ENCODE data around the gene SIK2. TPM values are rescaled to one million over a fixed set of nuclear protein-coding genes. Genes with fewer than 3 reads are reported as not detected.

Gene SIK2
- total and polyA plus RNA-seq, 9 of the 15 experiments (the other 6 are each of a cell fraction or from before 2014, with no cell fraction given), result 0.74 to 11.6 (median 3.8) TPM

GRCh38 chr11:111605681-111606080 is 3.4 kb downstream of the SIK2 start:
- Histone ChIP-seq H2AFZ (ENCODE audit: low read depth, low read length) (no peak overlapping the region), H4K20me1 (replicated peaks; ENCODE audit: control insufficient read depth, insufficient read depth, low read length) (0 out of 2 replicates have a peak, but pooled peaks cover 4% of the 10 kb centered on the region), H3K9ac (ENCODE audit: insufficient read depth in 1 of 2, low read depth in 2 of 2, low read length in 2 of 2) (no peak overlapping the region), H3K4me3 (no peak overlapping the region), H3K27me3 (ENCODE audit: control insufficient read depth in 2 of 2, insufficient read depth in 2 of 2, low read length in 2 of 2) (no peaks in the 10 kb centered on the region), H3K4me2 (ENCODE audit: insufficient read depth, low read length) (no peak overlapping the region), H3K27ac (ENCODE audit: extremely low read depth, low read depth, low read length) (no peak overlapping the region), H3K9me3 (replicated peaks; ENCODE audit: control insufficient read depth, insufficient read depth, low read depth, low read length) (no peaks in the 10 kb centered on the region), H3K79me2 (ENCODE audit: control insufficient read depth, insufficient read depth, low read length) (peaks cover 52% of the 10 kb centered on the region), H3K4me1 (replicated peaks in 1 of 2; ENCODE audit: control insufficient read depth in 2 of 2, insufficient read depth in 2 of 2, low read length in 2 of 2) (peaks cover 12 to 17% of the 10 kb centered on the region in 2 experiments; a peak in 4 of 5 replicates), H3K9me1 (ENCODE audit: control insufficient read depth, insufficient read depth, low read length) (no peaks in the 10 kb centered on the region), H3K36me3 (ENCODE audit: control insufficient read depth, insufficient read depth, low read length) (no peaks in the 10 kb centered on the region)
- ChIA-PET CTCF (ENCODE audit: low intra/inter-chr PET ratio) (interaction anchor here (0.6 to 1.3 kb wide), 2 partner anchors 8 to 161 kb away, joined by 3 to 4 read pairs; partner anchors contain the start of gene PPP2R1B), POLR2A (no interaction called here)
- in situ Hi-C loops (cut with MboI), result loop anchor here (10.0 kb wide), 2 partner anchors 369 to 619 kb away; partner anchors contain the start of gene PTS
- no peak for DNase-seq (ENCODE audit: extremely low read depth in 1 of 4, low spot score in 3 of 4)
- FAIRE-seq, result no peak
- 46% methylated on average over 4 of the region's 4 CpGs for WGBS (ENCODE audit: insufficient coverage, low coverage, missing lambda C conversion rate)
- TF ChIP-seq HDAC1 (IDR thresholded peaks at IDR 0.05) (no peak), HDAC6 (IDR thresholded peaks at IDR 0.05; ENCODE audit: low read depth, low read length) (no peak), RHOXF2B (CRISPR knock-in tag; conservative IDR thresholded peaks at IDR 0.05) (no peak), GTF2B (IDR thresholded peaks at IDR 0.05; ENCODE audit: extremely low read depth, insufficient read length) (no peak), POLR2H (tag; IDR thresholded peaks at IDR 0.05; ENCODE audit: low read depth) (0 out of 2 replicates have a peak, but pooled peaks have one; percentile 27), ZNF79 (CRISPR knock-in tag; IDR thresholded peaks at IDR 0.05; ENCODE audit: low read depth) (no peak), MLX (CRISPR knock-in tag; conservative IDR thresholded peaks at IDR 0.05) (no peak), ATF3 (IDR thresholded peaks at IDR 0.05) (peak; percentile 79), ATF3 (CRISPR knock-in tag; conservative IDR thresholded peaks at IDR 0.05) (no peak)
- intact Hi-C loops (cut with micrococcal nuclease), result loop anchor here (10.0 kb wide), 2 partner anchors 379 to 679 kb away; no protein-coding TSS in a partner anchor
- no TSS peak for BruUV-seq (replicated peaks)
- ATAC-seq, result no peak
